Gastroesophageal sphincter (tissue), 3 donors: ENCODE data around the gene UBE3D.

Experiments
- EP300 ChIP-seq: sonication (generic); formaldehyde crosslinking; IDR thresholded peaks from one replicate; pipeline ENCODE4 v1.6.1; 2017; ENCODE audit warnings: antibody characterized with exemption, mild to moderate bottlenecking
- POLR2A ChIP-seq, 2 donors: fragments of 450-650 bp; IDR thresholded peaks; one replicate each; pipeline ENCODE4 v1.6.1; 2017; ENCODE audit warnings: antibody characterized with exemption in 2 of 2, mild to moderate bottlenecking in 2 of 2, moderate library complexity in 1 of 2
- POLR2AphosphoS5 ChIP-seq: sonication (generic); formaldehyde crosslinking; IDR thresholded peaks from one replicate; pipeline ENCODE4 v1.6.1; 2017; ENCODE audit warnings: antibody characterized with exemption
- TF ChIP-seq, protein P1 (sequence below), 4 experiments: fragments of 200-600 bp in 2 of 4; fragments of 450-650 bp in 2 of 4; sonication (generic) in 1 of 4; IDR thresholded peaks; one replicate each; pipeline ENCODE4 v1.5.1; 2017 to 2019; ENCODE audit warnings: antibody characterized with exemption in 4 of 4, mild to moderate bottlenecking in 2 of 4, moderate library complexity in 2 of 4

DNA sequence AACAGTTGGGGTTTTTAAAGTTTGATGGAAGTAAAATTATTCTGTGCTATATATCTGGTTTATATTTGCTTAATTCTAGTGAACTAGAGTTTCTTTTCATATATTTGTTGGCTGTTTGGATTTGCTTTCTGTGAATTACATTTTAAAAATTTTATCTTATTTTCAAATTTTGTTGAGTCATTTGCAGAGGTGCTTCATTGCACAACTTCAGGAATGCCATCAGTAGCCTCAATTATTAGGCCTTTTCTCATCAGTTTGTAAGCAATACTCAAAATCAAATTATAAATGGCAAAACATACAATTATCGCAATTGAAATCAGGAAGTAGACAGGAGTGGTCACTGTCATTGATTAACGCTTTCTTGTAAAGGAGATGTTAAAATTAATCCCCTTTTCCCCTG, 96.9 kb downstream of the UBE3D start:
- TF ChIP-seq EP300 (no peak), POLR2AphosphoS5 (no peak), POLR2A (IDR thresholded peaks at IDR 0.05) (no peak)
- TF ChIP-seq, protein P1, sequence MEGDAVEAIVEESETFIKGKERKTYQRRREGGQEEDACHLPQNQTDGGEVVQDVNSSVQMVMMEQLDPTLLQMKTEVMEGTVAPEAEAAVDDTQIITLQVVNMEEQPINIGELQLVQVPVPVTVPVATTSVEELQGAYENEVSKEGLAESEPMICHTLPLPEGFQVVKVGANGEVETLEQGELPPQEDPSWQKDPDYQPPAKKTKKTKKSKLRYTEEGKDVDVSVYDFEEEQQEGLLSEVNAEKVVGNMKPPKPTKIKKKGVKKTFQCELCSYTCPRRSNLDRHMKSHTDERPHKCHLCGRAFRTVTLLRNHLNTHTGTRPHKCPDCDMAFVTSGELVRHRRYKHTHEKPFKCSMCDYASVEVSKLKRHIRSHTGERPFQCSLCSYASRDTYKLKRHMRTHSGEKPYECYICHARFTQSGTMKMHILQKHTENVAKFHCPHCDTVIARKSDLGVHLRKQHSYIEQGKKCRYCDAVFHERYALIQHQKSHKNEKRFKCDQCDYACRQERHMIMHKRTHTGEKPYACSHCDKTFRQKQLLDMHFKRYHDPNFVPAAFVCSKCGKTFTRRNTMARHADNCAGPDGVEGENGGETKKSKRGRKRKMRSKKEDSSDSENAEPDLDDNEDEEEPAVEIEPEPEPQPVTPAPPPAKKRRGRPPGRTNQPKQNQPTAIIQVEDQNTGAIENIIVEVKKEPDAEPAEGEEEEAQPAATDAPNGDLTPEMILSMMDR (IDR thresholded peaks at IDR 0.05), result no peak
